HG02840 (cell line): ENCODE data around the gene CNTN4.
"Not testable (repeated sequence)": the region's sequence is repeated elsewhere in the genome, so short reads cannot be mapped to it uniquely, and the experiment has no call there.

Experiments used
- ATAC-seq: cut with Tn5 transposase; IDR thresholded peaks from one replicate; pipeline ENCODE4 v1.9.1; 2021; ENCODE audit warnings: mild to moderate bottlenecking, moderate library complexity, moderate number of reproducible peaks; ENCODE audit not compliant: unreplicated experiment, low FRiP score

The CNTN4 gene

GRCh38 chr3:2876362-2876761, 777.7 kb downstream of the CNTN4 start:
- no peak for ATAC-seq

GRCh38 chr3:2879023-2879422, 780.4 kb downstream of the CNTN4 start:
- ATAC-seq: no peak

DNA sequence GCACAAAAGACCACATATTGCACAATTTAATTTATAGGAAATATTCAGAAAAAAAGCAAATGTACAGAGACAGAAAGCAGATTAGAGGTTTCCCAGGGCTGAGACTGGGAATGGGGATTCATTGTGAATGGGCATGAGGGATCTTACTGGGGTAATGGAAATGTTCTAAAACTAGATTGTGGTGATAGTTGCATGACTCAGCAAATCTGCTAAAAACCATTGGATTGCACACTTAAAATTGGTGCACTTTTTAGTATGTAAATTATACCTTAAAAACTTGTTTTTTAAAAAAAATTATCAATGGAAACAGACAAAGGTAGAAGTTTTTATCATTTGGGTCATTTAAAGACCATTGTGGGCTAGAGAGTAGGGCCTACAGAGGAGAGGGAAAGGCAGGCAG, 780.9 kb downstream of the CNTN4 start:
- ATAC-seq: no peak

DNA sequence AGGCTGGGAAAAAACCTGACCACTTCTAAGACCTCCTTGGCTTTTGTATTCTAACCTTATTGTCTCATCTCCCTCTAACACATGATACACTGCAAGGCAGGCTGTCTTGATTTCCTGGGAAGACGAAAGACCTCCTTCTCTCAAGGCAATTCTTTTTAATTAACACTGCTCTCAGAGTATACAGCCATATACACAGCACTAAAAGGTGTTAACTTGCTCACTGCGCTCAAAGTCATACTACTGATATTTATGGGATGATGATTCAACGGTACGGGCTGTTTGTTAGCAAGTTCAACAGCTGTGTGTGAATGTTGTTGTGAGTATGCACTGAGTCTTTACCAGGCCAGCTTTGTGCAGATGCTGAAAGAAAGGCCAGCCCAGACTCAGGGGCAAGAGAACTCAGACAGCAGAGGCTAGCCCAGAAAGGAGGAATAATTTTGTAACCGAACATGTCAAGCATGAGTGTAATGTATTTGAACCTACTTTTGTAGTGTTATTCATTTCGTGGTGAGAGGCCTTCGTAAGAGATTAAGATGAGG, 781.6 kb downstream of the CNTN4 start:
- no peak for ATAC-seq

DNA sequence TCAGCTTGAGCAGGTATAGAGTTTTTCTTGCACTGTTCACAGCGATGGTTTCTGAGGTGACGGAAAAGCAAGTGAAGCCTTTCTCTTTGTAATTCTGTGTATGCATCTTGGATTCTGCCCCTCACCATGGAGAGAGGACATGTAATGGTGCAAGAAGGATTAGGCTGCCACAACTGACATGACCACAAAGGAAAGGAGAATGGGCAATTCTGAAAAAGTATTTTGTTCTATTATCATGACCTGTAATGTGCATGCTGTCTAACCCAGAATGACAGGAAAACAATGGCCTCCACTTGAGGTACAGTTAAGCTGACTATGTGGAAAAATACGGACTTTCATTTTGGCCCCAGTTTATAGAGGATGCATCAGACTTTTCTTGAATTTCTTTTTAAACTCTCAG, 784.6 kb downstream of the CNTN4 start:
- no peak for ATAC-seq

- ATAC-seq: no peak
Measured at GRCh38 chr3:2888592-2888991, 789.9 kb downstream of the CNTN4 start.

DNA sequence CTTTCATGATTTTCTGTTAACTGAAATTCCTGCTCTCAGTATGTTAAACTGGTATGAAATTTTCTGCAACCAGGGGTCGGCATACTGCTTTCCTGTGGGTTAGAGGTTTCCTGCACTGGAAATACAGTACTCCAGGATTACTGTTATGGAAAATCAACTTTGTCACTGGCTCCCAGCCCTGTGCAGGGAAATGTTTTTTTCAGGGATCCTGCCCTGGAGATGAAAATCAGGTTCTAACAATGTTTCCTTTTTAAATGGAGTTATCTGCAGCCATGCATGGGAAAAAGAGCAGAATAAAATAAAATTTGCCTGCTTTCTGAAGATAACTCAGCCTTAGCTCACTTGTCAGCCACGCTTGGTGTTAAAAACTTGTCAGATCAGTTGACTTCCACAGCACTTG, 791.1 kb downstream of the CNTN4 start:
- ATAC-seq: no peak

- no peak for ATAC-seq
Measured at GRCh38 chr3:2896308-2896939, 797.8 kb downstream of the CNTN4 start.

- no peak for ATAC-seq
Measured at GRCh38 chr3:2897821-2898220, 799.2 kb downstream of the CNTN4 start.

DNA sequence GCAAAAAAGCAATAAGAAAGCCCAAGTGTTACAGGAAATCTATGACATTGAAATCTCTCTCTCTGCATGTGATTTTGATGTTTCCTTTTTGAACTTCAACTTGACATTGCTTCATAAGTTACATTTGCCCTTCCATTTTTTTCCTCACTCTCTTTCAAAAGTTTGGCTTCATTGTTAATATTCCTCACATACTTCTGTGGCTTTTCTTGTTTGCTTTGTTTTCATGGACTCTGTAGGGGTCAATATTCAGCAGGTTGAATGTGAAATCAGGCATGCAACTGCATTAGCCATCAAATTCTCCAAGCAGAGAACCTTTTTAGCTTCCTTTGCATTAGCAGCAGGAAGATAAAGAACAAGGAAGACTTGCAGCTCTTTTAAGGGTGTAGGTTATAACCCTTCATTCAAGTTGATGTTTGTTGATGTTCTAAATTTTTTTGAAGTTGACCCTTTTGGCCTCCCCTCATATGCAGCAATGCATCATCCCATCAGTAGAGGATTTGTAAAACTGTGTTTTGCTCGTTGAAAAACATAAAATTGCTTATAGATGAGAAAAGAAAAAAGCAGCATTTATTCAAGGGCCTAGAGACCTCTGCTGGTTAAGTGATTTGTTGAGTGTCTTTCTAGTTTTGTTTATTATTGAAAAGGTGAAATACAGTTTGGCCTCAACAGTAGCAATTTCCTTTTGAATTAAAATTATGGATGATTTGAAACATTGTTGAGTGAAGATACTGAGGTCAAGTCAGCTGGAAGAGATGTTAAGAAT, 800.1 kb downstream of the CNTN4 start:
- ATAC-seq: no peak

DNA sequence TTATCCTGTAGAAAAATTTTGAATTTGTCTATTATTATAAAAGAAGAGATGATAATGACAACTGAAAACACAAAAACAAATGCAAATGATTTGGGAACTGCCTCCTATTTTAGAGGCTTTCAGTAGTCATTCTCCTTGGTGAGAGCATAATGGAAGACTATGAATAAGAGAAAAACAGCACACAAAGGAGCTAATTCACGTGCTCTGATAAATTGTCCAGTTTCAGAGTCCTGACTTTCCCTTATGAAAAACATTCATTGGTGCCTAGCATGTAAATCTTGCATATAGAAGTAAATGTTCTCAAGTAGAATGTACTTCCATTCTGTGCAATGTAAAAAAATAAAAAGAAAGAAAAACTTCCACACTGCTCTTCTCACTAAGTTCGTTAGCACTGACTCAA, 805.4 kb downstream of the CNTN4 start:
- no peak for ATAC-seq

GRCh38 chr3:2908693-2909351, 810.2 kb downstream of the CNTN4 start:
- no peak for ATAC-seq

DNA sequence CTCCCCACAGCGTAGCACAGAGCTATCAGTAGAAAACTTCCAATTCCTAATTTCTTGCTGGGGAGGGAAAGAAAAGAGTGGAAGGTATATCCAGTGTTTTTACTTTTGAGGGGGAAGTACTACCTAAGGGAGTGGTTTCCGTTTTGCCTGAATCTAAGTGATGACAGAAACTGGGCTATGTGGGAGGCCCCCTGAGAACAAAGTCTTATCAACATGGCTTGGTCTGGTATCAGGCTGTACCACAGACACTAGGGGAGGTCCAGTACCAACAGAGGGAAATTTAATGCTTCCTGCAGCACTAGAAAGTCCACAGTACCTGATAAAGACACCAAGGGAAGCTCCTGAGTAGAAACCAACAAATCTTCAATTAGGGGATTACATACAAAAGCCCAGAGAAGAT, 812.3 kb downstream of the CNTN4 start:
- no peak for ATAC-seq

- ATAC-seq: no peak
Measured at GRCh38 chr3:2915826-2916225, 817.2 kb downstream of the CNTN4 start.

DNA sequence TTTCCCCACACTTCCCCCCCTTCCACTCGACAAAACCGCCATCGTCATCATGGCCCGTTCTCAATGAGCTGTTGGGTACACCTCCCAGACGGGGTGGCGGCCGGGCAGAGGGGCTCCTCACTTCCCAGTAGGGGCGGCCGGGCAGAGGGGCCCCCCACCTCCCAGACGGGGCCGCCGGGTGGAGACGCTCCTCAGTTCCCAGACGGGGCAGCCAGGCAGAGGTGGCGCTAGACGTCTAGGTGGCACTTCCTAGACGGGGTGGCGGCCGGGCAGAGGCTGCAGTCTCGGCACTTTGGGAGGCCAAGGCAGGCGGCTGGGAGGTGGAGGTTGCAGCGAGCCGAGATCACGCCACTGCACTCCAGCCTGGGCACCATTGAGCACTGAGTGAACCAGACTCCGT, 818.0 kb downstream of the CNTN4 start:
- not testable (repeated sequence) for ATAC-seq

DNA sequence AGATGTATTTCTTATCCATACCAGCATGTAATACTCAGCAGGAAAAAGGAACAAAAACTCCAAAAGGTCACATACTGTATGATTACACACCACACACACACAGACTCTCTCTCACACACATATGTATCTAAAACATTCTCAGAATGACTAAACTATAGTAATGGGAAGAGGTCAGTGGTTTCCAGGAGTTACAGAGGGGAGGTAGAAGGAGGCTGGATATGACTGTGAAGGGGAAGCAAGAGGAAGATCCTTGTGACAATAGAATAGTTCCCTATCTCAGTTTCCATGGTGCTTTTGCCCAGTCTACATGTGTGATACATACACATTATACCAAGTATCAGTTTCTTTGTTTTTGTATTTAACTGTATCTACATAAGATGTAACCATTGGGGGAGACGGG, 821.4 kb downstream of the CNTN4 start:
- no peak for ATAC-seq

- ATAC-seq: no peak
Measured at GRCh38 chr3:2921452-2921851, 822.8 kb downstream of the CNTN4 start.

- ATAC-seq: no peak
Measured at GRCh38 chr3:2921903-2922302, 823.2 kb downstream of the CNTN4 start.

DNA sequence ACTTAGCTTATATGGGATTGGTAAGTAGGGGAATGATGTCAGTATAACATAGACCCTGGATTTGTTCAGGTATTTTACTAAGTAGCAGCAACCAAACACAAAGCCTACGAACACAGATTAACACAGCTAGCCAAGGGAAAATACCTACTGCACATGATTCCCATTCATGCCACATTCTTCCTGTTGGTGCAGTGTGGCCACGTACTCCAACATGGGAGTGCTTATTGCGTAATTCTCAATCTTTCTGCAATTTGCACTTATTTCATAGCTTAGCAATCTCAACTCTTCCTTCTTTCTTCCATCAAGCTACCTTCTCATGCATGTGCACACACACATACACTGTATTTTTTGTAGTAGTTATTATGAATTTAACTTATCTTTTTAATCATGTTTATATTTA, 824.7 kb downstream of the CNTN4 start:
- no peak for ATAC-seq

DNA sequence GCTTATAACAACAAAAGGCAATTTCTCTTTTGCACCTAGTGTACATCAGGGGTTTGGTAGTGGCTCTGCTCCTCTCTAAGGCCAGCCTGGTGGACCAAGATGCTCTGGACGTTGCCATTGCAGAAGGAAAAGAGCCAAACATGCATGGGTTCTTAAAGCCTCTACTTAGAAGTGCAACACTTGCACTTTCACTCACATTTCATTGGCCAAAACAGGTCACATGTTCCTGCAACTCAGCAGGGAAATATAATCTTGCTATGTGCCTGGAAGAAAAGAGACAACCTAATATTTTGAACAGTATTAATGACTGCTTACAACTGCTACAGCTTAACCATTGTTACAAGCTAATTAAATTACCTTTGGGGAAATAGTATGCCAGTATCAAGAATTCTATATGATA, 828.6 kb downstream of the CNTN4 start:
- no peak for ATAC-seq

GRCh38 chr3:2929574-2929973, 830.9 kb downstream of the CNTN4 start:
- ATAC-seq: no peak

- no peak for ATAC-seq
Measured at GRCh38 chr3:2931265-2931664, 832.6 kb downstream of the CNTN4 start.
